Esophagus (tissue), 2 donors: ENCODE results near the gene LMTK3. TPM values are rescaled to one million over a fixed set of nuclear protein-coding genes. Genes with fewer than 3 reads are reported as not detected.

Experiments used
- H3K27ac ChIP-seq, 2 donors: one replicate each; pipeline ENCODE4 v1.5.1; 2013; ENCODE audit warnings: low read depth in 2 of 2, mild to moderate bottlenecking in 2 of 2, inconsistent platforms in 1 of 2, low read length in 1 of 2, moderate library complexity in 1 of 2
- H3K27me3 ChIP-seq, 2 donors: one replicate each; pipeline ENCODE4 v1.6.1; 2013; ENCODE audit warnings: low read length in 2 of 2, control low read depth in 1 of 2, mild to moderate bottlenecking in 1 of 2; ENCODE audit not compliant: insufficient read depth in 2 of 2, control insufficient read depth in 1 of 2
- H3K36me3 ChIP-seq, 2 donors: one replicate each; pipeline ENCODE4 v1.6.1; 2013; ENCODE audit warnings: low read length in 1 of 2; ENCODE audit not compliant: control insufficient read depth in 2 of 2, insufficient read depth in 2 of 2
- H3K4me1 ChIP-seq, 2 donors: one replicate each; pipeline ENCODE4 v1.6.1; 2013; ENCODE audit warnings: low read length in 1 of 2; ENCODE audit not compliant: control insufficient read depth in 2 of 2, insufficient read depth in 2 of 2
- H3K4me3 ChIP-seq, 2 donors: one replicate each; pipeline ENCODE4 v1.5.1; 2013; ENCODE audit warnings: low read length in 2 of 2, mild to moderate bottlenecking in 2 of 2, low read depth in 1 of 2, moderate library complexity in 1 of 2
- H3K9me3 ChIP-seq, 2 donors: one replicate each; pipeline ENCODE4 v1.6.1; 2013; ENCODE audit warnings: mild to moderate bottlenecking in 2 of 2, low read depth in 1 of 2, low read length in 1 of 2, moderate library complexity in 1 of 2; ENCODE audit not compliant: control insufficient read depth in 2 of 2, insufficient read depth in 1 of 2
- WGBS, 2 donors: extraction: QIAGEN DNeasy Blood & Tissue Kit; methylation state at CpG; one replicate each; pipeline ENCODE4 v1.1.7; 2013; 5-methylcytosine and 5-hydroxymethylcytosine counted together
- polyA plus RNA-seq, 2 donors: library from polyadenylated mRNA; stranded (reverse); fragments of 200-250 nt; gene quantifications; one replicate each; pipeline ENCODE4 v1.2.3, GENCODE V29; 2013
- donor health status: healthy with polysubstance abuse.
- donor health status: Bipolar disorder and iron deficiency.

The LMTK3 gene
- polyA plus RNA-seq, 2 donors, result 2.9 to 7.5 TPM

- 91% methylated on average over 16 of the region's 16 CpGs for WGBS, 2 donors
- H3K9me3 ChIP-seq, result no peaks in the 10 kb centered on the region
- peaks cover 40 to 68% of the 10 kb centered on the region in 2 donors for H3K36me3 ChIP-seq
- H3K27me3 ChIP-seq, result no peaks in the 10 kb centered on the region
- H3K27ac ChIP-seq, result no peak overlapping the region
- H3K4me3 ChIP-seq, result no peak overlapping the region
- peaks cover 4 to 10% of the 10 kb centered on the region in 2 donors for H3K4me1 ChIP-seq
These were observed 37.5 kb downstream of the LMTK3 start for GRCh38 chr19:48474084-48474592.

- Histone ChIP-seq H3K4me1 (peaks cover 4 to 10% of the 10 kb centered on the region in 2 donors), H3K9me3 (no peaks in the 10 kb centered on the region), H3K27me3 (no peaks in the 10 kb centered on the region), H3K27ac (no peak overlapping the region), H3K36me3 (peaks cover 40 to 65% of the 10 kb centered on the region in 2 donors), H3K4me3 (no peak overlapping the region)
- 79 to 81% methylated on average over 14 of the region's 14 CpGs for WGBS, 2 donors
These were observed 38.3 kb downstream of the LMTK3 start for GRCh38 chr19:48473161-48473966.

- Histone ChIP-seq H3K27me3 (no peaks in the 10 kb centered on the region), H3K4me3 (no peak overlapping the region), H3K9me3 (no peaks in the 10 kb centered on the region), H3K4me1 (peaks cover 4 to 10% of the 10 kb centered on the region in 2 donors), H3K27ac (no peak overlapping the region), H3K36me3 (peaks cover 32 to 56% of the 10 kb centered on the region in 2 donors)
- WGBS, 2 donors, result 82 to 90% methylated on average over 4 of the region's 4 CpGs
These were observed 39.8 kb downstream of the LMTK3 start for GRCh38 chr19:48471836-48472235.

- Histone ChIP-seq H3K27ac (no peak overlapping the region), H3K4me3 (no peak overlapping the region), H3K36me3 (peaks cover 31 to 50% of the 10 kb centered on the region in 2 donors), H3K9me3 (no peaks in the 10 kb centered on the region), H3K27me3 (no peaks in the 10 kb centered on the region), H3K4me1 (peaks cover 4 to 10% of the 10 kb centered on the region in 2 donors)
- WGBS, 2 donors, result 90 to 91% methylated on average over 10 of the region's 10 CpGs
These were observed 40.8 kb downstream of the LMTK3 start for GRCh38 chr19:48470856-48471255.

- Histone ChIP-seq H3K27ac (peak overlapping the region; percentile 97 to 100), H3K4me1 (peaks cover 4 to 10% of the 10 kb centered on the region in 2 donors), H3K4me3 (peak overlapping the region; percentile 78 to 92), H3K36me3 (peaks cover 25 to 42% of the 10 kb centered on the region in 2 donors), H3K27me3 (no peaks in the 10 kb centered on the region), H3K9me3 (no peaks in the 10 kb centered on the region)
- WGBS, 2 donors, result 51% methylated on average over 20 of the region's 20 CpGs
These were observed 41.5 kb downstream of the LMTK3 start for GRCh38 chr19:48469934-48470680.

- Histone ChIP-seq H3K27ac (peak within 1 kb of the TSS; percentile 97 to 100), H3K9me3 (no peaks in the 10 kb centered on the region), H3K36me3 (peaks cover 18 to 35% of the 10 kb centered on the region in 2 donors), H3K4me3 (peak within 1 kb of the TSS; percentile 78 to 92), H3K27me3 (no peaks in the 10 kb centered on the region), H3K4me1 (peaks cover 4 to 10% of the 10 kb centered on the region in 2 donors)
- WGBS, 2 donors, result 0 to 1% methylated on average over 65 to 66 of the region's 66 CpGs
These were observed 42.2 kb downstream of the LMTK3 start, which contains the start of gene CYTH2 for GRCh38 chr19:48469289-48469881. TSS of gene CYTH2 (plus strand) at chr19:48469369. CDS start at chr19:48469508, 139 bp downstream.

GRCh38 chr19:48468772-48469288 is 42.8 kb downstream of the LMTK3 start:
- H3K9me3 ChIP-seq, result no peaks in the 10 kb centered on the region
- peaks cover 17 to 29% of the 10 kb centered on the region in 2 donors for H3K36me3 ChIP-seq
- H3K4me3 ChIP-seq, result peak overlapping the region; percentile 78 to 92
- peak overlapping the region; percentile 97 to 100 for H3K27ac ChIP-seq
- WGBS, 2 donors, result 0% methylated on average over 35 to 36 of the region's 36 CpGs
- peaks cover 4 to 10% of the 10 kb centered on the region in 2 donors for H3K4me1 ChIP-seq
- no peaks in the 10 kb centered on the region for H3K27me3 ChIP-seq

- H3K27me3 ChIP-seq, result no peaks in the 10 kb centered on the region
- H3K4me3 ChIP-seq, result no peak overlapping the region
These were observed 44.9 kb downstream of the LMTK3 start for GRCh38 chr19:48466561-48467325.

More at GRCh38 chr19:48466561-48467325, 44.9 kb downstream of the LMTK3 start:
- peaks cover 6 to 21% of the 10 kb centered on the region in 2 donors for H3K36me3 ChIP-seq
- H3K9me3 ChIP-seq, result peaks cover 0 to 1% of the 10 kb centered on the region in 2 donors
- WGBS, 2 donors, result 62 to 70% methylated on average over 16 of the region's 16 CpGs
- H3K27ac ChIP-seq, result no peak overlapping the region
- H3K4me1 ChIP-seq, result peaks cover 4 to 10% of the 10 kb centered on the region in 2 donors
